GM04504 (cell line): ENCODE measurements around the gene TRAPPC10.

ENCODE experiments used
- DNase-seq: peaks from one replicate; pipeline ENCODE4 v3.0.0-alpha.2; 2012; ENCODE audit warnings: low read depth

TRAPPC10 gene

DNA sequence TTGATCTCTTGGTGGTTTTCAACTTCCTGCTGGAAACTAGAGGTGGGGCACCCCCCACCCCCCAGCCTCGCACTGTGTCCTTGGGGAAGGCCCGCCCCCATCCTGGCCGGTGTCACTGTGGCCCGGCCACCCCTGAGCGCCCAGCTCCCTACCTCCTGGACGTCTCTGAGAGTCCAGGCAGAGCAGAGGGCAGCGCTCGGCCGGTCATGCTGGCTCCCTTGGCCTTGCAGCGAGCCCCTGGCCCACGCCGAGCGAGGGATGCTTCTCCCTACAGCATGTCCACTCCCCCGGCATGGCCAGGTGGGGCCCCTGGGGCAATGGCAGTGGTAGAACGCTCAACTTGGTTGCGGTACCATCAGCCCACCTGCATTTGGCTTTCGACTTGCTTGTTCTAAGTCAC lies 28.7 kb upstream of the TRAPPC10 start:
- no peak for DNase-seq

DNA sequence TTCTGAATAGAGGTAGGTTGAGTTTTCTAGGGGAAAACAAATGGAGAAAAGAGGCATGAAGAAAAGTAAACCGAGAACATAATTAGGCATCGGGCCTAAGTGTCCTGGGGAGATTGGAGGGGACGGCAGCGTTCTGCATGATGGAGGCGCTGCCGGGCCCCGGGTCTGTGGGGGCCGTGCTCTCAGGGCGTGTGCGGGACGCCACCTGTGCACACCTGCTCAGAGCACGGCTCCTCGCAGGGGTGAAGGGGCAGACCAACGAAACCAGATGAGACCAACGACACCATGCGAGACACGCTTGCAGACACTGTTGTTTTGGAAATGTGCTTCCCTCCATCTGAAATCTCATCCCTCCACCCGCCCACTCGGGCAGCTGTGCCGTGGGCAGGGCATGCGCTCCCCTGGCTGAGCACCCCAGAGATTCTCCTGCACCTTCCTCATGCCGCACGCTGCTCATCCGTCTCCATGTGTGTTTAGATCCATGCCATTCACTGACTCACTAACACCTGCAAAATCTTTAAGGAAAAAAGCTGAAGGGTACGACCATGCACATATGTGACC lies 28.2 kb upstream of the TRAPPC10 start:
- DNase-seq: no peak

DNA sequence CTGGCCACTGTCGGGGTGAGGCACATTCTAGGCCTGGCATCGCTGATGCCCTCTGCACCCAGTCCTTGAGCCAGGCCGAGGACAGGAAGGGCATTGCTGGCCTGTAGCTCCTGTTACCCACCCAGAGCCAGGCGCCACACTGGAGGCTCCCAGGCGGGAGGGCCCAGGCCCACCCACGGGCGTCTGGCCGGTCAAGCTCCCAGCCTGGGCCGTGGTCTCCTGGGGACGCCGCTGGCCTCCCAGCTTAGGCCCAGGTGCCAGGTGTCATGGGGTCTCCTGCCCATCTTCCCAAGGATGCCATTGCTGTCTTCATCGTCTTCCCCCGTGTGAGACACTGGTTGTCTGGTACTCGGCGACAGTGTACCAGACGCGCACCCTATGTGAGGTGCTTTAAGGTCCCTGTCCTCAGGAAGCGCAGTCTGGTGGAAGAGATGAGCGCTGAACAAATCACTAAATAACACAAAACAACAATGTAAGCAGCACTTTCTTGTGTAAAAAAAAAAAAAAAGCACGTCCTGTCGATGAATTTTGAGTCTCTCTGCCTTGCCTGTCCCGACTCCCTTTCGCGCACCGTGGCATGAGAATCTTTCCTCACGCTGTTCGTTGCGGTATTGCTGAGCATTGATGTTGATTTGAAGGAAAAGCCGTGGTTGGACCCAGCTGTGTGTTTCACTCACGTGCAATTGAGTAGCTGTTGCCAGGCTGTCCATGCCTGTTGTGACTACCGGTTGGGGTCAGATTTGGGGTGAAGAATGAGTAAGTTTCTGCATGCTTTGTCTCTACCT lies 27.0 kb upstream of the TRAPPC10 start:
- DNase-seq: no peak

DNA sequence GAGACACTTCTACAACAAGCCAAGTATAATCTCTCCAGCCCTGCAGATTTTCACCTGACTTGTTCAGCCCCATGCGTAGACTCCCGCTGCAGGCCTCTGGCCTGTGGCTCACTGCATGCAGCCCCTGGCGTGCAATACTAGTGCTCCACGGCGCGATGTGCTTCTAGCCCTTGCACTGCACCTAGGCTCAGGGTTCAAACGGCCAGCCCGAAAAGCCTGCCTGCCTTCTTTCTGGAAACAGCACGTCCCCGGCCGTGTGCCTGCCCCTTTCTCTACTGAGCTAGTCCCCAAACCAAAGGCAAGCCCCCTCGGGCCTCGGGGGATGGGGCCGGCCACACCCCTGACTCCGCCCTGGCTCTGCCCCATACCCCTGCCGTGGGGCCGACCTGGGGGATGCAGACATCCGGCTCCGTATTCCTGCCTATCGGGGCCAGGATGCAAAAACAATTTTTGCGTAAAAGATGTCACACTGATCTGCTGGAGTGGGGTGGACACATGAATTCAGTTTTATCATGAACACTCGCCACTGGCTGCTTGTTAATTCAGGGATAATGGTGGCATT lies 26.3 kb upstream of the TRAPPC10 start:
- DNase-seq: no peak

DNA sequence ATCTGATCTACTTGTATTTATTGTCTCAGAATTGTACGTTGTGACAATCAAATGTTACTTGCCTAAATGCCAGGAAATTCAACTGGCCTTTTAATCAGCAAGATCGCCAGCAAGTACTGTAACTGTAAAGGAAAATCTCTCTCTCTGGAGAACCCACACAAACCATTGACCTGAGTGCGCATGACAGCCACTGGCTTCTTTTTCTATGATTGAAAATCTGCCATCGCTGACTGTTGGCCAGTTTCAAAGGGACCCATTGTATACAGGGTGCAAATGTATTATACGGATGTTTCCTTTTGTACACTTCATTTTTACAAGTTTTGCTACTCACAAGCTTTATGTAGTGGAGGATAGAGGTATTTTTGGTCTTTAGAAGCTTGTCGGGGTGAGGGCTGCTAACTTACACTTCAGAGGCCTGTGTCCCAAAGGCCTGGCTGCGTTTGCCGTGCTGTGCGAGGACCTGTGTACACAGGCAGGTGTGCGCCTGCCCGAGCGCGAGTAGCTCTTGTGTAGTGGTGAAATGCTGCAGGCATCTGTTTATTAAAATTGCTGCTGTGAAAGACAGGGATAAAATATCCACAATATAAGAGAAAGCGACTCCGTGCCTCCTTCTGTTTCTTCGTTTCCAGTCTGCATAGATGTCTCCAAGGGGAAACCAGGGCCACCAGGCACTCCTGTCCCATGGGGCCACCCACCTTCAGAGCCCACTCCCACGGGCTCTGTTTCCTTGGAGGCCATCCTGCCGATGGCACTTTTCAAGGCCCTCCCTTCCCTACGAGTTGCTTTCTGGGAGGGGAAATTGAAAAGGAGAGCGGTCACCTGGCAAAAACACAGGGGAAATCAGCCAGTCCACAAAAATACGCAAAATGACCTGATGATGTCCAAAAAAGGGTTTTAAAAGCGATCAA lies 25.3 kb upstream of the TRAPPC10 start:
- no peak for DNase-seq

DNA sequence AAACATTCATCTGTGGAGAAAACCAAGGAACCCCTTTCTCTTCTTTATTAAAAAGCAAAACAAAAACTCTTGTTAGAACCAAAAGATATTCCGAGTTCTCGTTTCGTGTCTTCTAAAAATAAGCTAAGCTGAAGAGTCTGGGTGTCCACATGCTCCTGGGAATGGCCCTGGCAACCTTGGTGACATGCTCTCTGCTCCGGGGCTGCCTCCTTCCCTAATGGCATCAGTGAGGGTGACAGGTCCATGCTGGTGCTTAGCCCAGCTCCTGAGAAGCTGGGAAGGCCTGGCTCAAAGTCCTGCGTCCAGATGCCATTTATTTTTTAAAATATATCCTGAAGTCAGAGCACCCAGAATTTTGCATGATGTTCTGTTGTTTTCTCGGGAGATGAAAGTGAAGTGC lies 24.6 kb upstream of the TRAPPC10 start:
- DNase-seq: no peak

DNA sequence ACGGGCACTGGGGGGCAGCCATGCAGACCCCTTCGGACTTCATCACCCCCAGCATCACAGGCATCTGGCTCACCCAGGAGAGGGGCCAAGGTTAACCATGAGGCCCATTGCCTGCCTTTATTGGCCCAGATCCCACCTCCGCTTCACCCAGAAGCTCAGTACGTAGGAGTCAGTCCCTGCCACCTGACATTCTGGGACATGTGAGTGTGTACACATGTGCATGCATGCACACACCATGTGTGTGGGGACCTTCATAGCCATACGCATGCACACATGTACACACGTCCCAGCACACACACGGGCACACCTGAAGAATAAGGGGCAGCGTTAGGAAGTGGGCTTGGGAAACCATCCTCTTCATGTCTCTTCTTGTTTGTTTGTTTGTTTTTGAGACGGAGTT lies 24.1 kb upstream of the TRAPPC10 start:
- DNase-seq: no peak

DNA sequence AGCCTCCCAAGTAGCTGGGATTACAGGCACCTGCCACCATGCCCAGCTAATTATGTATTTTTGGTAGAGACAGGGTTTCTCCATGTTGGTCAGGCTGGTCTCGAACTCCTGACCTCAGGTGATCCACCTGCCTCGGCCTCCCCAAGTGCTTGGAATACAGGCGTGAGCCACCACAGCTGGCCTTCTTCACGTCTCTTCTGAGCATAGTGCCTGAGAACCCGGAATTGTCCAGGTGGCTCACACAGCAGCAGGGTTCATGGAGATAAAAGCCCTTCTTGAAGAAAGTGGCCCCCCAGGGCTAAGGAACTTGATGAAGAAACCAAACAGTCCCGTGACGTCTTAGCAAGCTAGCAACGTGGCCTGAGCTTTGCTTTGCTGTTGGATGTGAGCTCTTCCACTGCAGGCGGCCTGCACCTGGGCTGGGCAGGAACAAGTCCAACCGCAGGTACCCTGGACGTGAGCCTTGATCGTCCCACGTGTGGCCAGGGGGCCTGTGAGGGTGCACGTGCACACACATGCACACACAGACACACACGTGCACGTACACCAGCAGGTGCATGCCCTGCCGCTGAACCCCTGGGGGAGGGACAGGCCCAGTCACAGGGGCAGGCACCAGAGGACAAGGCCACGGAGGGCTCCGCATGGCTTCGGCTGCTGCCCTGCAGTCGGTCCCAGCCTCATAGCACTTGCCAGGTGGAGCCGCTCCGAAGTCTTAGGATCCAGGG lies 23.4 kb upstream of the TRAPPC10 start:
- DNase-seq: no peak

DNA sequence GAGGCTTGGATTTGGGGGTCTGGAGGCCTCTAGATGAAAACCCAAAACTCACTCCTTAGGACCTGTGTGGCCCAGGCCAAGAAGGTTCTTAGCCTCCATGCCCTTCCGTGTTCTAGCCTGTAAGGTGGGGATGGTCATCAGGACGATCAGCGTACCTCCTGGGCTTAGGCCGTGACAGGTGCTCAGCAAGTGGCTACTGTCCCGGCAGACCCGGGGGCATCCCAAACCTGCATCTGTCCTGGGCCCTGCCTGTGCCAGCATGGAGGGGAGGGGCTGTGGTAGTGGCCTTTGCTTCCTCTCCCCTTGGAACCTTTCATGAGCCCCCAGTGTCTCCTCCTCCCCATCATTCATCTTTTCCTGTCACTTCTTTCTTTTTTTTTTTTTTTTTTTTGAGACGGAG lies 22.7 kb upstream of the TRAPPC10 start:
- DNase-seq: no peak

DNA sequence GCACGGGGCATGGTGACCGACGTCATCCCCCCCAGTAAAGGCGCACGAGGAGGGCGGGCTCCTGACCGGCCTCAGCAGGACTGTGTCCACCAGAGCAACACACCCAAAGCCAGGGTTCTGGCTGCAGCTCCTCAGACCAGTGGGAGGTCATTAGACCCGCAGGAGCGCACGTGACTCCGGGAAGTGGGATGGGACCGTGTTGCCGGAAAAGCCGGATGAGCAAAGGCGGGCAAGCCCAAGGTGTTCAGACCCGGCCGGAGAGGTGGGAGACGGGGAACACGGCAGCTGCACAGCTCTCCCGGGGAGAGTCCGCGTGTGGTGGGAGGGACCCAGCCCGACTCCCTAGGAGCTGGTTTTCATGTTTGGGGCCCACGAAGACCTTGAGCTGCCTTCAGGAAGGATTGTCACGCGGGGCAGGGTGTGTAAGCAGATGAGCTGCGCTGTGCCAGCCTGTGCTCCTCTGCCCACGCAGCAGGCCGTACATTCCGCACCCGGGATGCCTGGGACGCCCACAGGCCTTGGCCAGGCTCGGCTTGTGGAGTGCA lies 20.6 kb upstream of the TRAPPC10 start:
- no peak for DNase-seq

DNA sequence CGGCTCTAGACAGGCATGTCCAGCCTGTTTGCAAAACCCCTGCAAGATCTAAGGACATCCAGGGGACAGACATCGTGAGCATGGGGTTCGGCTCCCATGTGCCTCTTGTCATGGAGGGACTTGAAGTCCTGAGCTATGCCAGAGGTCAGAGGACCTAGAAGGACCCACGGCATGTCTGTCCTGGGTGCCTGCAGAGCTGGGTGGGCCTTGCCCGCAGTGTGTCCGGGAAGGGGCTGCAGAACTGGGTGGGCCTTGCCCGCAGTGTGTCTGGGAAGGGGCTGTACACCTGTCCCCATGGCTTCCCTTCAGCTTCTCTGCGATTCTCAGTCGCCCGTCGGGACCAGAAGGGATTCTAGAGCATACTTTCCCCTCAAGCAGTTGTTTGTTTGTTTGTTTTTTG lies 20.0 kb upstream of the TRAPPC10 start:
- no peak for DNase-seq

DNA sequence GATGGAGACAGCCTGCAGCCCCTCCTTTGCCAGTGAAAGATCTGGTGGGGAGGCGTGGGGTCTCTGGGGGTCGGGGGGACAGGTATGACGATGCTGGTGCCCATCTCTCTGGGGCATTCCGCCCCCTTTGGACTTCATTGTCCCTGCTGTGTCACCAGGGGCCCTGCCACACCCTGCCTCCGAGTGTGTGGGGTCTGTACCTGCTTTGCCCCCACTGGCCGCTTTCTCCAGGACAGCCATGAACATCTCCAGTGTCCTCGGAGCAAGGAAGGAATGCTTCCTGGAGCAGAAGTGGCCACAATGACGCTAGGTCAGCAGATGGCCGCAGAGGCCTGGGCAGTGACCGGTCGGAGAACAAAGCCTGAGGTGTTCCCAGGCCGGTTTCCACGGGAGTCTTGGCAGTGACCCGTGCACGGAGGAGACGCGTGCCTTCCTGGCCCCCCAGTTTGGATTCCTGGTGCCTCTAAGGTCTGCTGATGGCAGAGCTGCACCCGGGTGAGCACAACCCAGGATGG lies 18.6 kb upstream of the TRAPPC10 start:
- no peak for DNase-seq

DNA sequence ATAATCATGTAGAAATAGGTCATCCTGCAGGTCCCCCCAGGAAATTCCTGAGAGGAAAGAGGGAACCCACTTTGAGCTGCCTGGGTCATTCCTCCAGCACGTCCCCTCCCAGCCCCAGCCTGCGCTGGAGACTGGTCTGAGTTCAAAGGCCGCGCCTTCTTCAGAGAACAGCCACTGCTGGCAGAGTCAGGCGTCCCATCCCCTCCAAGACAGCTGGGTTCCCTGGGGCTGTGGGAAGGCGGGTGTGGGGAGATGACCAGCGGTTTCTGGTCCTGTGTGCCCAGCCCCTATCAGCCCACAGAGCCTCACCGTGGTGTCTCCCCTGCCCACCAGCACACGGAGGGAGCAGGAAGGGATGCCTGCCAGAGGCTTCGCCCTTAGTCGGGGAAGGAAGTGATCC lies 18.0 kb upstream of the TRAPPC10 start:
- DNase-seq: no peak

DNA sequence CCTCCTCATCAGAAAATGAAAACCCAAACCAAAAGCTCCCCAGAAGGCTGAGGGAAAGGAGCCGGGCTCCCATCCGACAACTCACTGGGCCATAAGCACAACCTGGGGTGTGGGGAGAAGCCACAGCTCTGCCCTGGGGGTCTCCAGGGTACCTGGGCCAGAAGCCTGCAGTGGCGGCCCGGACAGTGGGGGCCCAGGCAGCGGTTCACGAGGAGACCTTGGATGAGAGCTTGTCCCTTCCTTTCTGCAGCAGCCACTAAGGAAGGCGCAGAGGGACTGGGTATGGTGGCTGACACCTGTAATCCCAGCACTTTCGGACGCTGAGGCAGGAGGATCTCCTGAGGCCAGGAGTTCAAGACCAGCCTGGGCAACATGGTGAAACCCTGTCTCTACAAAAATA lies 17.5 kb upstream of the TRAPPC10 start:
- no peak for DNase-seq

DNA sequence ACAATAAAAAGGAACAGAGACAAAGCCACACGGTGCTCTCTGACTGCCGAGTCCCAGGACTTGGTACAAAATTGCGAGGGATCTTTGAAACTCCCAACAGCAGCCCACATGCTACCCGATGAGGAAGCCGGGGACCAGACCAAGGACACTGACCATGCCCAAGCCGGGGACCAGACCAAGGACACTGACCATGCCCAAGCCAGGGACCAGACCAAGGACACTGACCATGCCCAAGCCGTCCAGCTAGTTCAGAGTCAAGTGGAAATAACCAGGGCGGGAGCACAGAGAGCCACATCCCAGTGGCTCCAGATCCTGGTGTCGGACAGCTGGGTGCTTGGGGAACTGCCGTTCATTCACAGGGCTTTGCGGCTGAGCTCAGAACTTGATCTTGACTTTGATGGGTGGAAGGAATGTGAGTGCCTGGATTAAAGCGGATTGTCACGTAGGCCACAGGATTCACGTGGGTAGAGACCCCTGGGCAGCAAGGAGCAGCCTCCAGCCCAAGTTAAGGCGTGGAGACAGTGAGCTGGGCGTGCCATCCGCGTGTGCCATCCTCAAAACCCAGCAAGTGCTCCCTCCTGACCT lies 16.5 kb upstream of the TRAPPC10 start:
- no peak for DNase-seq

DNA sequence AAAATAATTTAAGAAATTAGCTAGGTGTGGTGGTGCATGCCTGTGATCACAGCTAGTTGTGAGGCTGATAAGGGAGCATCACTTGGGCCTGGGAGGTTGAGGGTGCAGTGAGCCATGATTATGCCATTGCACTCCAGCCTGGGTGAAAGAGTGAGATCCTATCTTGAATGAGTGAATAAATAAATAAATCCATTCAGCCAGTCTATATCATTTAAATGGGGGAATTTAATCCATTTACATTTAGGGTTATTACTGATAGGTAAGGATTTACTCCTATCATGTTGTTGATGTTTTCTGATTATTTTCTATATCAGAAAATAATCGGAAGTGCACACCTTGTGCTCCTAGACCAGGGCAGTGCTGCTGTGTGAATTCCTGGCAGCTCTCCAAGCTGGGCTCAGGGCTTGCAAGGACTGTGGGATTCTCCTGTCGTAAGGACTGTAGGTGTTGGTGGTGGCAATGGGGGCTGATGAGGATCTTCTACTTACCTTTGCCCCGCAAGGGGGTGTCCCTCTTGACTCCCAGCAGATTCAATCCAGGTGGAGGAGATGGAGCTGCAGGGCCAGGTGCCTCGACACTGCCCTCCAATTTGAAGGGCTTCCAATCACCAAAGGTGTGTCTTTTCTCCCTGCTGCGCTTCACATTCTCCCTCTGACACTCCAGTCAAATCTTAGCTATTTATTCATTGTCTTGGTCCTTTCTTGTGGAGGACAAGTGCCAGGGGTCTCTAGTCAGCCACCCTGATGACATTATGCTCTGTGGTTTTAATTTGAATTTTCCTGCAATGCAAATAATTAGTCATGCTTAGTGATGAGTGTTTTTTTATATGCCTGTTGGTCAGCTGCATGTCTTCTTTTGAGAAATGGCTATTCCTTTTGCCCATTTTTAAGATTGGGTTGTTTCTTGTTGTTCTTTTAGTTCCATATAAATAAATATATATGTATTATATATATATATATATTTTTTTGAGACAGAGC lies 14.1 kb upstream of the TRAPPC10 start:
- DNase-seq: no peak

DNA sequence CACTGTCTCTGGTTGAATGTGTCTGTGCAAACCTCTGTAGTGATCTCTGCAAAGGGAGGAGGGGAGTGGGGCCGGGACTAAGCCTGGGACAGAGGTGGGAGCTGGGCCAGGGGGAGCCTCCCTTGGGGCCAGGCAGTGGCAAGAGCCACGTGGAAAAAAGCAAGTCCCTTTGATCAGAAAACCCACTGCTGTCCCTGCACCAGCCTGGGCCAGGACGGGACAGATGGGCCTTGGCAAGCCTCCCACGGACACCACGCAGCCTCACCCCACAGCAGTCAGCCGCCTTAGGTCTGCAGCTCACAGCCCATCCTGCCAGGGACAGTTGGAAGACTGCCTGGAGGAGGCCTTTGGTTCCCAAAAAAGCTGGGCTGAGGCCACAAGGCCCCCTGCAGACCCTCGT lies 11.7 kb upstream of the TRAPPC10 start:
- DNase-seq: no peak

DNA sequence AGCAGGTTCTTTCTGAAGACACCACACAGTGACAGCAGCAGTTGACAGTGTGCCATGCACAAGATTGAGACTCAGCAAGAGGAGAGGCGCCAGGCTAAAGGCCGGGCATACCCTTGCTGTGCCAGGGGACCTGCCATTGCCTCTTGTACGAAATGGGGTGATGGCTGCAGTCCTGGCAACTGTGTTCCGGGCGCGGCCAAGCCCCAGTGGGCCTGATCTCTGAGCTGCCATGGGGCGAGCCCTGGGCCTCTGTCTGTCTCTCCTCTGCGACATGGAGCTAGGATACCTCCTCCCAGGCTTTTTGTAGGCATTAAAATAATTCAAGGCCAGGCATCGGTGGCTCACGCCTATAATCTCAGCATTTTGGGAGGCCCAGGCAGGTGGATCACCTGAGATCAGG lies 9.6 kb upstream of the TRAPPC10 start:
- DNase-seq: no peak

DNA sequence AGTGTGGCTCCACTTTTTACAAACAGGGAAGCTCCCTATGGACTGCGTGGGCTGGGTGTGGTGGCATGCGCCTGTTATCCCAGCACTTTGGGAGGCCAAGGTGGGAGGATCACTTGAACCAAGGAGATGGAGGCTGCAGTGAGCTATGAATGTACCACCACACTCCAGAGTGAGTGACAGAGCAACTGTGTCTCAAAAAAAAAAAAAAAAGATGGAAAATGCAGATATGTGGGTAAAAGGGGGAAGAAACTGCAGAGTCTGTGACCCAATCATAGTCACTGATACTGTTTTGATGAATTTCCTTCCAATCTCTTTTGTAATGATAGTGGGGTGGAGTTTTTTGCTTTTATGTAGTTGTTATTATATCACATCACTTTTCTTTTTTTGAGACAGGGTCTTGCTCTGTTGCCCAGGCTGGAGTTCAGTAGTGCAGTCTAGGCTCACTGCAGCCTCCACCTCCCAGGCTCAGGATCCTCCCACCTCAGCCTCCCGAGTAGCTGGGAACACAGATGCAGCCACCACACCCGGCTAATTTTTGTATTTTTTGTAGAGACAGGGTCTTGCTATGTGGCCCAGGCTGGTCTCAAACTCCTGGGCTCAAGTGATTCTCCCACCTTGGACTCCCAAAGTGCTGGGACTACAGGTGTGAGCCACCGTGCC lies 8.7 kb upstream of the TRAPPC10 start:
- no peak for DNase-seq
